CD4-positive, alpha-beta T cell (primary cell): ENCODE data around the gene NLRP5. TPM values are rescaled to one million over a fixed set of nuclear protein-coding genes. Genes with fewer than 3 reads are reported as not detected.

Experiments
- ATAC-seq: fragments of 200-7000 bp; cut with Tn5 transposase; one replicate; pipeline ENCODE4 v1.10.0; 2022; ENCODE audit warnings: mild to moderate bottlenecking; ENCODE audit not compliant: poor library complexity
- CTCF ChIA-PET: fragments of 350-600 bp; sonication (Branson Sonifier 250); formaldehyde crosslinking; loops from one replicate; lab custom pipeline; 2021; ENCODE audit warnings: antibody characterized with exemption, inconsistent platforms; lab: Charles Lee
- POLR2A ChIA-PET: fragments of 350-600 bp; sonication (Branson Sonifier 250); formaldehyde crosslinking; loops from one replicate; lab custom pipeline; 2021; ENCODE audit warnings: antibody characterized with exemption, inconsistent platforms; lab: Charles Lee
- DNase-seq, 14 experiments: peaks; one replicate each; pipeline ENCODE4 v3.0.0-alpha.2; 2013 to 2020; ENCODE audit warnings: mixed read lengths in 2 of 14
- H3K27ac ChIP-seq, 2 donors: one replicate each; pipeline versions ENCODE4 v1.5.1 to v1.7.0; 2013; ENCODE audit warnings: low read length in 2 of 2, low read depth in 1 of 2, mild to moderate bottlenecking in 1 of 2
- H3K27me3 ChIP-seq, 2 experiments: 1 replicate in 1 of 2; 2 replicates in 1 of 2; pipeline versions ENCODE4 v1.6.1 to v1.7.0; 2013; ENCODE audit warnings: low read length in 2 of 2, control low read depth in 1 of 2, mild to moderate bottlenecking in 1 of 2, moderate library complexity in 1 of 2; ENCODE audit not compliant: insufficient read depth in 2 of 2, control insufficient read depth in 1 of 2
- H3K36me3 ChIP-seq: one replicate; pipeline ENCODE4 v1.6.1; 2013; ENCODE audit warnings: low read length, control low read depth; ENCODE audit not compliant: insufficient read depth
- H3K4me1 ChIP-seq: one replicate; pipeline ENCODE4 v1.6.1; 2013; ENCODE audit warnings: low read length, control low read depth; ENCODE audit not compliant: insufficient read depth
- H3K4me3 ChIP-seq: one replicate; pipeline ENCODE4 v1.5.1; 2013; ENCODE audit warnings: mild to moderate bottlenecking, low read length, moderate library complexity
- H3K9me3 ChIP-seq, 2 experiments: 1 replicate in 1 of 2; 2 replicates in 1 of 2; pipeline versions ENCODE4 v1.6.1 to v1.7.0; 2013; ENCODE audit warnings: low read length in 2 of 2, mild to moderate bottlenecking in 2 of 2, control low read depth in 1 of 2, moderate library complexity in 1 of 2; ENCODE audit not compliant: control insufficient read depth in 1 of 2, insufficient read depth in 1 of 2
- H3K27ac Mint-ChIP-seq: one replicate; pipeline ENCODE4 v1.8.0; 2020; ENCODE audit warnings: mixed read lengths
- H3K27me3 Mint-ChIP-seq: one replicate; pipeline ENCODE4 v1.8.0; 2021; ENCODE audit warnings: mixed read lengths
- H3K36me3 Mint-ChIP-seq: one replicate; pipeline ENCODE4 v1.8.0; 2021; ENCODE audit warnings: low read depth, mixed read lengths
- H3K4me1 Mint-ChIP-seq: one replicate; pipeline ENCODE4 v1.8.0; 2021; ENCODE audit warnings: low read depth, mixed read lengths
- H3K4me3 Mint-ChIP-seq: one replicate; pipeline ENCODE4 v1.8.0; 2020; ENCODE audit warnings: mild to moderate bottlenecking, mixed read lengths
- H3K9me3 Mint-ChIP-seq: one replicate; pipeline ENCODE4 v1.8.0; 2020; ENCODE audit warnings: mixed read lengths
- intact Hi-C, 2 experiments: fragments of 100-400 bp; cut with DNase I in 1 of 2; cut with micrococcal nuclease in 1 of 2; formaldehyde crosslinking; loops; one replicate each; pipeline versions ENCODE4 v1.15.1 to v1.9.0; 2023 to 2025; cut with DNase I, micrococcal nuclease
- total RNA-seq, 174 experiments: library from RNA in 2 of 174; stranded (reverse) in 2 of 174; gene quantifications; one replicate each; pipeline ENCODE4 v1.2.3 and lab custom pipeline; 2021 to 2026
- TF ChIP-seq, protein P1 (sequence below): fragments of 200-600 bp; IDR thresholded peaks from one replicate; pipeline ENCODE4 v1.8.0; 2022; ENCODE audit warnings: antibody characterized with exemption, mild to moderate bottlenecking

Gene NLRP5
- total RNA-seq, 2 experiments from 2014 or later, result not detected

DNA sequence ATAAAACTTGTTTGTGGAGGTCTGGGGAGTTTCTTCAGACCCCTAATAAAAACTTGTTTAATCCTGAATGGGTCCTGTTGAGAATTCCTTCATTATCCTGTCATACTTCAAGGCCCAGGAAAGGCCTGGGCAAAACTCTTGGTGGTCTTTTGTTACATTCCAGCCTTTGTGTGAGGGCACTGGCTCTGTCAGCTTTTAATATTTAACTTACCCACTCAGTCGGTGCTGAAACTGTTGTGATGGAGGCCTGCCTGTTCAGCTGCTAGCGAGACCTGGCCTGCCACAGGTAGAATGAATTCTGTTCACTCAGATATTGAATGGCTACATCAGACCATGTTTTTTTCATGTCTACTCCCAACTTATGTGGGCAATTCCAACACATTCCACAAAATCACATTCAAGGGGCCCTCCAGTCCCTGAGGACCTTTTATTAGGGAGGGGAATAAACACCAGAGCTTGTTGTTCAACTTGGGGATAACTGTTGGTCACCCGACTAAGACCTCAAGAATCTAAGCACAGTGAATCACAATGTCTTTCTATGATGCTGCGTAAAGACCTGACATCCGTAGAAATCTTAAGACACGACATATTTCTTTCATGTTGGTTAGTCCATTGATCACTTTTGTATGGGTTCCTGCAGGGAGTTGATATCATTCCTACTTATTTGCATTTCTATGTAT, 26.4 kb upstream of the NLRP5 start:
- POLR2A ChIA-PET, result no interaction called here
- Mint-ChIP-seq H3K27ac (no peak overlapping the region), H3K4me3 (no peak overlapping the region), H3K36me3 (no peaks in the 10 kb centered on the region), H3K9me3 (no peaks in the 10 kb centered on the region), H3K4me1 (no peaks in the 10 kb centered on the region), H3K27me3 (no peaks in the 10 kb centered on the region)
- Histone ChIP-seq H3K27me3 (no peaks in the 10 kb centered on the region), H3K4me1 (no peaks in the 10 kb centered on the region), H3K36me3 (no peaks in the 10 kb centered on the region), H3K27ac (no peak overlapping the region), H3K4me3 (no peak overlapping the region), H3K9me3 (peaks cover 0 to 25% of the 10 kb centered on the region in 2 experiments)
- TF ChIP-seq, protein P1, sequence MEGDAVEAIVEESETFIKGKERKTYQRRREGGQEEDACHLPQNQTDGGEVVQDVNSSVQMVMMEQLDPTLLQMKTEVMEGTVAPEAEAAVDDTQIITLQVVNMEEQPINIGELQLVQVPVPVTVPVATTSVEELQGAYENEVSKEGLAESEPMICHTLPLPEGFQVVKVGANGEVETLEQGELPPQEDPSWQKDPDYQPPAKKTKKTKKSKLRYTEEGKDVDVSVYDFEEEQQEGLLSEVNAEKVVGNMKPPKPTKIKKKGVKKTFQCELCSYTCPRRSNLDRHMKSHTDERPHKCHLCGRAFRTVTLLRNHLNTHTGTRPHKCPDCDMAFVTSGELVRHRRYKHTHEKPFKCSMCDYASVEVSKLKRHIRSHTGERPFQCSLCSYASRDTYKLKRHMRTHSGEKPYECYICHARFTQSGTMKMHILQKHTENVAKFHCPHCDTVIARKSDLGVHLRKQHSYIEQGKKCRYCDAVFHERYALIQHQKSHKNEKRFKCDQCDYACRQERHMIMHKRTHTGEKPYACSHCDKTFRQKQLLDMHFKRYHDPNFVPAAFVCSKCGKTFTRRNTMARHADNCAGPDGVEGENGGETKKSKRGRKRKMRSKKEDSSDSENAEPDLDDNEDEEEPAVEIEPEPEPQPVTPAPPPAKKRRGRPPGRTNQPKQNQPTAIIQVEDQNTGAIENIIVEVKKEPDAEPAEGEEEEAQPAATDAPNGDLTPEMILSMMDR, result no peak
- intact Hi-C loops, result no loop called here
- DNase-seq (no peak), ATAC-seq (no peak)
- CTCF ChIA-PET, result no interaction called here

DNA sequence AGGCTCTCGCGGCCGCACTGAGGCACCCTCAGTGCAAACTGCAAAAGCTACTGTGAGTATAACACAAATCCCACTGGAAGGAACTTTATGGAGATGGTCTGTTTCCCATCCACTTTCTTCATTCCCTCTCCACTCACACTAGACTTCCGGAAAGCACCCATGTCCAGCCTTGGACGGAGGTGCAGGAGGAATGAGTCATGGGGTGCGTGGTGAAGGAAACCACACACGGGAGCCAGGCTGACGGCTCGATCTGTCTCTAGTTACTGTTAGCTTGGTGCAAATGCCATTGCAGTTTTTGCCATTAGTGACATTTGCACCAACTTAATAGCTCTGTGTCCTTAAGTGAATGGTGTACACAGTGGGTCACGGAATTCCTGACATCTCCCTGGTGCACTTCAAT, 24.4 kb upstream of the NLRP5 start:
- Mint-ChIP-seq H3K27me3 (no peaks in the 10 kb centered on the region), H3K4me1 (no peaks in the 10 kb centered on the region), H3K9me3 (peaks cover under 1% of the 10 kb centered on the region), H3K4me3 (no peak overlapping the region), H3K36me3 (no peaks in the 10 kb centered on the region), H3K27ac (no peak overlapping the region)
- intact Hi-C loops, result no loop called here
- CTCF ChIA-PET, result no interaction called here
- POLR2A ChIA-PET, result no interaction called here
- no peak overlapping the region for H3K27ac ChIP-seq
- peaks cover 0 to 24% of the 10 kb centered on the region in 2 experiments for H3K9me3 ChIP-seq
- H3K4me1 ChIP-seq, result no peaks in the 10 kb centered on the region
- DNase-seq, result no peak
- H3K36me3 ChIP-seq, result no peaks in the 10 kb centered on the region
- no peaks in the 10 kb centered on the region for H3K27me3 ChIP-seq
- ATAC-seq, result no peak
- H3K4me3 ChIP-seq, result no peak overlapping the region
- TF ChIP-seq, protein P1, result no peak

DNA sequence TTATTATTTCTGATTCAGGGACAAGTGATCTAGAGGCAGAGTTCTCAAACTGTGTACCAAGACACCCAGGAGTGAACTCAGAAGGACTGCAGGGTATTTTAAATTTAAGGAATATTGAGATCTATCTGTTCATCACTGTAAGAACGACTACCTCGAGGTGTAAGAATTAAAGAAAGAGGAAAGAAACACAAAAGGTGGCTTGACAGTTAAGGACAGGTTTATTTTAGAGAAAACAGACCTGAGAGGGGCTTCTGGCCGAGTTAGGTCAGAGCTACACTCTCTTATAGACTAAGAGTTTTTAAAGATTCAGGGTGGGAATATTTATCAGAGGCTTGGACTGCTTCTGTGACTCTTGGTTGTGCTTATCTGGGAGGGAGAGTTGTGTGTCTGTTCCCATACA, 12.6 kb upstream of the NLRP5 start:
- no peak overlapping the region for H3K27ac Mint-ChIP-seq
- intact Hi-C loops, result no loop called here

More for the DNA sequence above, 12.6 kb upstream of the NLRP5 start:
- H3K4me1 ChIP-seq, result no peaks in the 10 kb centered on the region
- TF ChIP-seq, protein P1, result no peak
- no peak overlapping the region for H3K4me3 ChIP-seq
- Mint-ChIP-seq H3K36me3 (no peaks in the 10 kb centered on the region), H3K4me1 (no peaks in the 10 kb centered on the region), H3K27me3 (peaks cover 4% of the 10 kb centered on the region), H3K4me3 (no peak overlapping the region), H3K9me3 (peaks cover 18% of the 10 kb centered on the region)
- ChIA-PET POLR2A (no interaction called here), CTCF (no interaction called here)
- ATAC-seq, result no peak
- no peak for DNase-seq
- no peaks in the 10 kb centered on the region for H3K36me3 ChIP-seq
- no peak overlapping the region for H3K27ac ChIP-seq
- H3K9me3 ChIP-seq, result peaks cover under 1 to 5% of the 10 kb centered on the region in 2 experiments
- no peaks in the 10 kb centered on the region for H3K27me3 ChIP-seq
